Aorta (tissue), 5 donors: ENCODE data around the gene MYCBP. TPM values are rescaled to one million over a fixed set of nuclear protein-coding genes. Genes with fewer than 3 reads are reported as not detected.

Experiments
- ATAC-seq: fragments of 200-7000 bp; cut with Tn5 transposase; one replicate; pipeline ENCODE4 v1.9.1; 2022; ENCODE audit warnings: moderate library complexity; ENCODE audit not compliant: low FRiP score
- DNase-seq, 2 donors: peaks; one replicate each; pipeline ENCODE4 v3.0.0-alpha.2; 2020
- H3K27ac ChIP-seq, 2 donors: one replicate each; pipeline ENCODE4 v1.5.1; 2013; ENCODE audit warnings: low read length in 2 of 2, mild to moderate bottlenecking in 2 of 2, moderate library complexity in 2 of 2, control low read depth in 1 of 2, inconsistent platforms in 1 of 2, low read depth in 1 of 2
- H3K27me3 ChIP-seq, 2 donors: one replicate each; pipeline ENCODE4 v1.6.1; 2013; ENCODE audit warnings: control low read depth in 1 of 2, low read length in 1 of 2, mild to moderate bottlenecking in 1 of 2, moderate library complexity in 1 of 2; ENCODE audit not compliant: insufficient read depth in 2 of 2, control insufficient read depth in 1 of 2
- H3K36me3 ChIP-seq, 2 donors: one replicate each; pipeline ENCODE4 v1.6.1; 2013; ENCODE audit warnings: control low read depth in 1 of 2, low read length in 1 of 2, mild to moderate bottlenecking in 1 of 2; ENCODE audit not compliant: insufficient read depth in 2 of 2, control insufficient read depth in 1 of 2
- H3K4me1 ChIP-seq, 2 donors: one replicate each; pipeline ENCODE4 v1.6.1; 2013; ENCODE audit warnings: low read length in 2 of 2, control low read depth in 1 of 2, mild to moderate bottlenecking in 1 of 2, moderate library complexity in 1 of 2; ENCODE audit not compliant: insufficient read depth in 2 of 2, control insufficient read depth in 1 of 2
- H3K4me3 ChIP-seq, 2 donors: one replicate each; pipeline ENCODE4 v1.5.1; 2013; ENCODE audit warnings: low read length in 2 of 2, control low read depth in 1 of 2, mild to moderate bottlenecking in 1 of 2
- H3K9me3 ChIP-seq: one replicate; pipeline ENCODE4 v1.6.1; 2013; ENCODE audit warnings: mild to moderate bottlenecking, low read length; ENCODE audit not compliant: control insufficient read depth
- WGBS, 2 donors: extraction: QIAGEN DNeasy Blood & Tissue Kit; methylation state at CpG; one replicate each; pipeline ENCODE4 v1.1.7; 2013; 5-methylcytosine and 5-hydroxymethylcytosine counted together
- intact Hi-C, 2 donors: fragments of 100-400 bp; cut with DNase I; formaldehyde crosslinking; loops; one replicate each; pipeline versions ENCODE4 v1.14.2 to v1.15.0; 2022
- polyA plus RNA-seq, 2 donors: library from polyadenylated mRNA; stranded (reverse); fragments of 200-250 nt; gene quantifications; one replicate each; pipeline ENCODE4 v1.2.3, GENCODE V29; 2013
- total RNA-seq, 2 donors: library from RNA; stranded (reverse); fragmentation: NEBNext Ultra II Directional; extraction: Animal tissue kit (Norgen Biotek cat#: 25700); gene quantifications; one replicate each; pipeline ENCODE4 v1.2.1, GENCODE V29; 2021
- donor health status: healthy with polysubstance abuse.
- donor health status: Bipolar disorder and iron deficiency.
- donor health status: DM: no; HTN: no; CAD: no.
- donor health status: DM: no; HTN: no; CAD: no.
- donor health status: DM: yes; HTN: yes; CAD: no.

Gene MYCBP
- total and polyA plus RNA-seq, 4 donors, result 11.6 to 13.6 (median 11.8) TPM

- DNase-seq (no peak), ATAC-seq (no peak)
- Histone ChIP-seq H3K36me3 (no peaks in the 10 kb centered on the region), H3K4me1 (no peaks in the 10 kb centered on the region), H3K27me3 (no peaks in the 10 kb centered on the region), H3K27ac (no peak within 1 kb of the TSS), H3K9me3 (no peaks in the 10 kb centered on the region), H3K4me3 (no peak within 1 kb of the TSS)
- intact Hi-C loops, result no loop called here
Observed at GRCh38 chr1:38881487-38881886, 8.3 kb upstream of the MYCBP start, which contains the start of gene GJA9. TSS of gene GJA9 (minus strand) at chr1:38881587. CDS start at chr1:38876098, 5,489 bp downstream.

GRCh38 chr1:38875811-38876210 lies 2.7 kb upstream of the MYCBP start:
- Histone ChIP-seq H3K36me3 (no peaks in the 10 kb centered on the region), H3K4me3 (no peak overlapping the region), H3K27me3 (no peaks in the 10 kb centered on the region), H3K27ac (no peak overlapping the region), H3K9me3 (no peaks in the 10 kb centered on the region), H3K4me1 (peaks cover 0 to 4% of the 10 kb centered on the region in 2 donors)
- no peak for DNase-seq
- ATAC-seq, result no peak
- WGBS, 2 donors, result 86 to 87% methylated on average over 2 of the region's 2 CpGs
- intact Hi-C loops, result loop anchor here (10.0 kb wide), 2 partner anchors 119 to 219 kb away; partner anchors contain the start of gene AKIRIN1 (in 1 of the 2)

- WGBS, 2 donors, result 4% methylated on average over 25 of the region's 25 CpGs
- H3K27ac ChIP-seq, result no peak overlapping the region
- H3K27me3 ChIP-seq, result no peaks in the 10 kb centered on the region
- H3K9me3 ChIP-seq, result no peaks in the 10 kb centered on the region
- intact Hi-C loops, result loop anchor here (10.0 kb wide), 2 partner anchors 122 to 222 kb away; partner anchors contain the start of gene AKIRIN1 (in 1 of the 2)
- peaks cover 0 to 4% of the 10 kb centered on the region in 2 donors for H3K4me1 ChIP-seq
- ATAC-seq (peak; percentile 29), DNase-seq (no peak)
- H3K4me3 ChIP-seq, result peak overlapping the region; percentile 29 to 64
- H3K36me3 ChIP-seq, result no peaks in the 10 kb centered on the region
Observed at GRCh38 chr1:38872401-38873026, 634 bp downstream of the MYCBP start.

- ATAC-seq, result no peak
- Histone ChIP-seq H3K36me3 (no peaks in the 10 kb centered on the region), H3K4me1 (peaks cover 0 to 4% of the 10 kb centered on the region in 2 donors), H3K9me3 (no peaks in the 10 kb centered on the region), H3K27me3 (no peaks in the 10 kb centered on the region), H3K4me3 (no peak overlapping the region), H3K27ac (no peak overlapping the region)
- intact Hi-C loops, result loop anchor here (10.0 kb wide), 2 partner anchors 124 to 224 kb away; partner anchors contain the start of gene AKIRIN1 (in 1 of the 2)
- no peak for DNase-seq
- 93 to 96% methylated on average over 8 of the region's 8 CpGs for WGBS, 2 donors
Observed at GRCh38 chr1:38870996-38871395, 2.2 kb downstream of the MYCBP start.

- intact Hi-C loops, result no loop called here
- Histone ChIP-seq H3K9me3 (no peaks in the 10 kb centered on the region), H3K4me1 (peaks cover 0 to 3% of the 10 kb centered on the region in 2 donors), H3K27ac (no peak overlapping the region), H3K36me3 (peaks cover 0 to 3% of the 10 kb centered on the region in 2 donors), H3K27me3 (no peaks in the 10 kb centered on the region), H3K4me3 (no peak overlapping the region)
- ATAC-seq (no peak), DNase-seq (no peak)
- WGBS, 2 donors, result 95 to 98% methylated on average over 8 of the region's 8 CpGs
Observed at GRCh38 chr1:38867208-38867607, 5.9 kb downstream of the MYCBP start.

- H3K4me1 ChIP-seq, result peaks cover 0 to 5% of the 10 kb centered on the region in 2 donors
- no peak for ATAC-seq
- no peak for DNase-seq
- peaks cover 0 to 3% of the 10 kb centered on the region in 2 donors for H3K36me3 ChIP-seq
- H3K4me3 ChIP-seq, result no peak overlapping the region
- 82 to 86% methylated on average over 4 of the region's 4 CpGs for WGBS, 2 donors
- H3K27ac ChIP-seq, result no peak overlapping the region
- no peaks in the 10 kb centered on the region for H3K9me3 ChIP-seq
- H3K27me3 ChIP-seq, result no peaks in the 10 kb centered on the region
- intact Hi-C loops, result no loop called here
Observed at GRCh38 chr1:38865112-38865715, 7.9 kb downstream of the MYCBP start.

- peaks cover 2 to 6% of the 10 kb centered on the region in 2 donors for H3K4me1 ChIP-seq
- H3K9me3 ChIP-seq, result no peaks in the 10 kb centered on the region
- WGBS, 2 donors, result 1 to 3% methylated on average over 6 of the region's 6 CpGs
- ATAC-seq, result no peak
- H3K27me3 ChIP-seq, result no peaks in the 10 kb centered on the region
- H3K36me3 ChIP-seq, result peaks cover 0 to 3% of the 10 kb centered on the region in 2 donors
- H3K4me3 ChIP-seq, result peak overlapping the region; percentile 91 to 97
- no peak for DNase-seq
- intact Hi-C loops, result no loop called here
- no peak overlapping the region for H3K27ac ChIP-seq
Observed at GRCh38 chr1:38860454-38860795, 12.7 kb downstream of the MYCBP start.

- H3K9me3 ChIP-seq, result no peaks in the 10 kb centered on the region
- H3K27me3 ChIP-seq, result no peaks in the 10 kb centered on the region
- H3K36me3 ChIP-seq, result peaks cover 1 to 3% of the 10 kb centered on the region in 2 donors
- intact Hi-C loops, result loop anchor here in 1 of 2 donors (5.0 kb wide), 1 partner anchor 132 kb away; the partner anchor contains the start of gene AKIRIN1
- DNase-seq, result peak; percentile 100
- H3K4me3 ChIP-seq, result peak within 1 kb of the TSS; percentile 95 to 97
- peak; percentile 99 for ATAC-seq
- H3K27ac ChIP-seq, result peak within 1 kb of the TSS in 1 of 2 donors; percentile 55
- H3K4me1 ChIP-seq, result peaks cover 2 to 6% of the 10 kb centered on the region in 2 donors
- 0% methylated on average over 34 to 70 of the region's 70 CpGs for WGBS, 2 donors
Observed at GRCh38 chr1:38859561-38860453, 13.3 kb downstream of the MYCBP start, which contains the start of gene RRAGC. TSS of gene RRAGC (minus strand) at chr1:38859772. CDS start at chr1:38859646, 126 bp downstream.
